Parietal lobe (tissue), 1 donor: Measurements from ENCODE around the gene IQCB1. TPM values are rescaled to one million over a fixed set of nuclear protein-coding genes. Genes with fewer than 3 reads are reported as not detected.

ENCODE experiments used
- total RNA-seq: library from RNA; depleted of rRNA; stranded (reverse); fragments of >200 nt; gene quantifications from one replicate; pipeline ENCODE4 v1.2.3, GENCODE V29; 2014

Gene IQCB1
- 57.6 TPM for total RNA-seq

GRCh38 chr3:121834671-121835464 is at the start of gene IQCB1, which contains the start of gene EAF2:
Gene IQCB1, minus strand, starts transcription at chr3:121835060. Its CDS starts 6,100 bp downstream, at chr3:121828960.
Gene EAF2, plus strand, starts transcription at chr3:121835209. Its CDS starts 77 bp downstream, at chr3:121835286.

GRCh38 chr3:121749276-121750086 is 85.4 kb downstream of the IQCB1 start, which contains the start of gene GOLGB1:
Gene GOLGB1, minus strand, starts transcription at chr3:121749741. Its CDS starts 18,770 bp downstream, at chr3:121730971.

Other genes starting within 250 kb of the IQCB1 start
- not detected for gene FBXO40, start 241.7 kb downstream of the IQCB1 start, total RNA-seq
- gene HCLS1, start 174.2 kb downstream of the IQCB1 start, total RNA-seq = 2.2 TPM
- 67.9 TPM for gene GOLGB1, start 85.3 kb downstream of the IQCB1 start, total RNA-seq
- gene EAF2, start 149 bp upstream of the IQCB1 start, total RNA-seq = 7.2 TPM
- 9.4 TPM for gene SLC15A2, start 59.3 kb upstream of the IQCB1 start, total RNA-seq
- gene ILDR1, start 187.2 kb upstream of the IQCB1 start, total RNA-seq = not detected
- 0.94 TPM for gene CD86, start 220.3 kb upstream of the IQCB1 start, total RNA-seq